Measurements from ENCODE around the gene RBFOX1.

DNA sequence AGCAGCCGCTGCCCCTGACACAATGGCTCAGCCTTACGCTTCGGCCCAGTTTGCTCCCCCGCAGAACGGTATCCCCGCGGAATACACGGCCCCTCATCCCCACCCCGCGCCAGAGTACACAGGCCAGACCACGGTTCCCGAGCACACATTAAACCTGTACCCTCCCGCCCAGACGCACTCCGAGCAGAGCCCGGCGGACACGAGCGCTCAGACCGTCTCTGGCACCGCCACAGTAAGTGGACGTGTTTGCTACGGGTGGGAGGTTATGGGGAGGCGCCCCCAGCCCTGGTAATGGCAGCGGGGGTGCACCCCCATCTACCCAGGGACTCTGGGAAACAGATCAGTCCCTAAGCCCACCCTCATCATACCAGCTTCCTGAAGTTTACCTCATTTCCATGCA lies 185.5 kb downstream of the RBFOX1 start:
- no peak for TF ChIP-seq EP300 (IDR thresholded peaks at IDR 0.05)
- TF ChIP-seq, protein P1, sequence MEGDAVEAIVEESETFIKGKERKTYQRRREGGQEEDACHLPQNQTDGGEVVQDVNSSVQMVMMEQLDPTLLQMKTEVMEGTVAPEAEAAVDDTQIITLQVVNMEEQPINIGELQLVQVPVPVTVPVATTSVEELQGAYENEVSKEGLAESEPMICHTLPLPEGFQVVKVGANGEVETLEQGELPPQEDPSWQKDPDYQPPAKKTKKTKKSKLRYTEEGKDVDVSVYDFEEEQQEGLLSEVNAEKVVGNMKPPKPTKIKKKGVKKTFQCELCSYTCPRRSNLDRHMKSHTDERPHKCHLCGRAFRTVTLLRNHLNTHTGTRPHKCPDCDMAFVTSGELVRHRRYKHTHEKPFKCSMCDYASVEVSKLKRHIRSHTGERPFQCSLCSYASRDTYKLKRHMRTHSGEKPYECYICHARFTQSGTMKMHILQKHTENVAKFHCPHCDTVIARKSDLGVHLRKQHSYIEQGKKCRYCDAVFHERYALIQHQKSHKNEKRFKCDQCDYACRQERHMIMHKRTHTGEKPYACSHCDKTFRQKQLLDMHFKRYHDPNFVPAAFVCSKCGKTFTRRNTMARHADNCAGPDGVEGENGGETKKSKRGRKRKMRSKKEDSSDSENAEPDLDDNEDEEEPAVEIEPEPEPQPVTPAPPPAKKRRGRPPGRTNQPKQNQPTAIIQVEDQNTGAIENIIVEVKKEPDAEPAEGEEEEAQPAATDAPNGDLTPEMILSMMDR (IDR thresholded peaks at IDR 0.05): no peak

All from ovary (tissue), 3 donors.